GM19240 (cell line): ENCODE results near the gene APLNR.

ENCODE experiments used
- DNase-seq: peaks from one replicate; pipeline ENCODE4 v3.0.0; 2011; ENCODE audit warnings: low spot score; ENCODE audit not compliant: insufficient read length

The APLNR gene

DNA sequence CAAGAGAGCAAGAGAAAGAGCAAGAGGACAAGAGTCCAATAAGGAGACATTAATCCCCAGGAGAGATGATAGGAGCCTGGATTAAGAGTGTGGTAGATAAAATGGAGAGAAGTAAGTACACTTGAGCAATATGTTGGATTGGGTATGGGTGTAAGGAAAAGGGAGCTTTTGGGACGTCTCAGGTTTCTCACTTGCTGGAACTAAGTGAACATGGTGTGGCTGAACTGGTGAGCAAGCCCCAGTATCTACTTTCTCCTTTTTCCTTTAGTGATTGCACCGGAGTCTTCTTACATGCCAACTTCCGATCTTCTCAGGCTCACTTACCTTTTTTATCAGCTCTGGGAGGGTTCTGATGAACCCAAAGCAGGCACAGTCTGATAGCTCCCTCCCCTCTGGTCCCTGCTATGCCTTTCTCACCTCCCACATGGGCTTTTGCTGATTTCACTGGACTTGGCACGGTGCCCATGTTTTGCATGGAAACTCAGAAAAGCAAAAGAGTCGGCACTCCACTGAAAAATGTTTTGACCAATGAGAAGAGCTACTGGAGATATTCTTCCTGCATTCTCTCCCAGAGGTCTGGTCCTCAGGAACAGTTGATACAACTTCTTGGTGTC, 14.5 kb upstream of the APLNR start:
- DNase-seq: no peak

DNA sequence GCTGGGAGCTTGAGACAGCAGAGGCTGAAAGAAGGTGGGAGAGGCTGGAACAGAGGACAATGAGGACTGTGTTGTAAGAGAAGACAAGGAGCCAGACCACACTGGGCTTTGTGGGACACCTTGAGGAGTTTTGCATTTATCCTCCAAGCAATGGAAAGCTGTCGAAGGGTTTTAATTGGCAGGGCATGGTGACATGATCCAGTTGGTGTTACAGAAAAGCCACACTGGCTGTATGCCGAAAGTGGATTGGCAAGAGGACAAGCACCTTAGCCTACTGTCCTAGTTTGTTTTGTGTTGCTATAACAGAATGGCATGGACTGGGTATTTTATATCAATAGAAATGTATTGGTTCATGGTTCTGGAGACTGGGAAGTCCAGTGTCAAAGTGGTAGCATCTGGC, 14.0 kb upstream of the APLNR start:
- no peak for DNase-seq

DNA sequence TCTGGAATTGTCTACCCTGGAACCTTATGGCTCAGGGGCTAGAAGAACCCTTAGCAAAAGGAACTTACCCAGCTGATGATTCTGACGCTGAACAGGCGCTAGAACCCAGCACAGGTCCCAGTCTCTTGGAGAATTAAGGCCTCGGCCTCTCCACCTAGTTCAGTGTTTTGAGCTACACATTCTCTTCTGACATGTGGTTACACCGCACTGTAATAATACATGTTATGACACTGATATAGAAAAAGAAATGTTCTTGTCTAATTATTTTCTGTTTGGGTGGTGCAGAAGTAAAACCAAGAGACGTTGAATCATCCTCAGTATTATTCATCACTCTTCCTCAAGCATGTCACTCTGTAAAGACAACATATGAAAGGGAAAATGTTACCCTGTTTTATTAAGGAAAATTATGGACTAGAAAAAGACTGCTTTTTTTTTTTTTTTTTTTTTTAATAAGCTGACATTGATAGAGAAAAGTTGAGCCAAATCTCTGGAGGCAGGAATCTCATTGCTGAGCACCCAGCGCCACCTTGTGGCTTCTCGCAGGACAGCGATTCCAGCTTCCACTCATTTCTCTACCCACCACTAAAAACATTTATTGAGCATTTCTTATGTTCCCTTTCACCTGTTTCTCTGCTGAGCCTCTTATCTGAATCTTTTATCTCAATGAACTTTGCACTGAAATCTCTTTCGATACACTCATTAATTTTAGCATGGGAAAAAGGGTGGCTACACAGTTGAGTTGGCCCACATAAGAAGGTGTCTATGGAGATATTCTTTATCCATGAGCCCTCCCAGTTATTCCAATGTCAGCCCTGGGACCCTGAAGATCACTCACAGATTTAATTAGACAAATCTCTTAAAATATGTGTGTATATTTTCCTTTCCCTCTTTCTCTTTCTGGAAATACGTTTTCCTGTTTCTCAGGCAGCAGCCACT, 12.6 kb upstream of the APLNR start:
- DNase-seq: peak; percentile 40

GRCh38 chr11:57248780-57249383, 11.8 kb upstream of the APLNR start:
- DNase-seq: peak; percentile 16

- no peak for DNase-seq
These were observed 7.9 kb upstream of the APLNR start for GRCh38 chr11:57244911-57245310.

DNA sequence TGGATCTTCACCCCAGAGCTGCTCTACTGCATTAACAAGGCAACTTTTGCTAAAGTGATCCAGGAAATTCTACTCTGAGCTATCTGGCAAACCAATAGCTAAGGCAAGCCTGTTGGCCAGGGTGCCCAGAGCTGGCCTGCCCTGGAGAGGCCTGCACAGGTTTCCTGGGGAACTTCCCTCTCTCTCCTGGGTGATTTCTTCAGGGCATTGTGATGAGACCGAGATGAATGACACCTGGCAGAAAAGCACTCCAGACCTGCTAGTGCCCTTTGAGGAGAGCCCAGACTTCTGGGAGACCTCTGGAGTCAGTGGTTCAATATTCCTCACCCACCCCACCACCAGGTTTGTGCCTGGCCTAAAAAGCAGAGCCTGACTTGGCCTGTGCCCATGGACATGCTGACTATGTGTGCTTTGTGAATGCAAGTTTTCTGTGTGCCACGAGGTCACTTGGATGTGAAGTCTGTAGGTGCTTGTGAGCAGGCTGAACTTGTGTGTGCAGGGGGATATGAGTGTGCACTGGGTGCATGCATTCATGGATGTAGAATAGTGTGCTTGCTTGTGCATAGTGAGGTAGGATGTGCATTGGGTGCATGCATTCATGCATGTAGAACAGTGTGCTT, 4.4 kb upstream of the APLNR start:
- DNase-seq: no peak

- no peak for DNase-seq
These were observed 3.7 kb upstream of the APLNR start for GRCh38 chr11:57240757-57241156.

DNA sequence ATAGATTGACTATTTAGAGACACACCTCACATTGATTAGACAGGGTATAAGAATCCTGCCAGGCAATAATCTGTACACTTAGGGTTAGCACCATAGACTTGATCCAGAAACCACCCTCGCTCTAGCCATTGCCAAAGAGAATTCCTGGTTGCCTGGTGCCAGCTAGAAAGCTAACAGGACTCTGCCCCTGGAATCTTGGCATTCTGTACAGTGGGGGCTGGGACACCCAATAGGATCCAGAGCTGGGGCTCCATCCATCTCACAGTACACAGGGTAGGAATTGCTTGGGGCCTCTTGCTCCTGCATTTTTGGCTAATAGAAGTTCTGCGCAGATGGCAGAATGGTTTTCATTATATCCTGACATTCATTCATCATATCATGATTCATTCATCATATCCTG, 3.0 kb upstream of the APLNR start:
- no peak for DNase-seq

DNA sequence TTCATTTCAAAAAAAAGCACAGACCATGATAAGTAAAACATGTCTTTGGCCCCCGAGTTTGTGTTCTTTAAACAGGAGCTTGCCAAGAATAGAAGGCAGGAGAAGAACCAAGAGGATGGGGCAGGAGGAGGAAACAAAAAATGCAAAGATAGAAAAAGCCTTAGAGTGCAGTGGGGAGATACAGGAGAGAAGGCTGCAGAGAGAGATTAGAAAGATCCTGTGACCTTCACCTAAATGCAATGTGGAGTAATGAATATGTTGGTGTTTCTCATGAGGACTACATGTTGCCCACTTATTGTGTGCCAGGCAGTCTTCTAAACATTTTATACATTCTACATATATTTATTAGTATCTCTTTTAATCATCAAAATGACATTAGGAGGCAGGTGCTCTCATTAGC, 2.3 kb upstream of the APLNR start:
- DNase-seq: no peak

DNA sequence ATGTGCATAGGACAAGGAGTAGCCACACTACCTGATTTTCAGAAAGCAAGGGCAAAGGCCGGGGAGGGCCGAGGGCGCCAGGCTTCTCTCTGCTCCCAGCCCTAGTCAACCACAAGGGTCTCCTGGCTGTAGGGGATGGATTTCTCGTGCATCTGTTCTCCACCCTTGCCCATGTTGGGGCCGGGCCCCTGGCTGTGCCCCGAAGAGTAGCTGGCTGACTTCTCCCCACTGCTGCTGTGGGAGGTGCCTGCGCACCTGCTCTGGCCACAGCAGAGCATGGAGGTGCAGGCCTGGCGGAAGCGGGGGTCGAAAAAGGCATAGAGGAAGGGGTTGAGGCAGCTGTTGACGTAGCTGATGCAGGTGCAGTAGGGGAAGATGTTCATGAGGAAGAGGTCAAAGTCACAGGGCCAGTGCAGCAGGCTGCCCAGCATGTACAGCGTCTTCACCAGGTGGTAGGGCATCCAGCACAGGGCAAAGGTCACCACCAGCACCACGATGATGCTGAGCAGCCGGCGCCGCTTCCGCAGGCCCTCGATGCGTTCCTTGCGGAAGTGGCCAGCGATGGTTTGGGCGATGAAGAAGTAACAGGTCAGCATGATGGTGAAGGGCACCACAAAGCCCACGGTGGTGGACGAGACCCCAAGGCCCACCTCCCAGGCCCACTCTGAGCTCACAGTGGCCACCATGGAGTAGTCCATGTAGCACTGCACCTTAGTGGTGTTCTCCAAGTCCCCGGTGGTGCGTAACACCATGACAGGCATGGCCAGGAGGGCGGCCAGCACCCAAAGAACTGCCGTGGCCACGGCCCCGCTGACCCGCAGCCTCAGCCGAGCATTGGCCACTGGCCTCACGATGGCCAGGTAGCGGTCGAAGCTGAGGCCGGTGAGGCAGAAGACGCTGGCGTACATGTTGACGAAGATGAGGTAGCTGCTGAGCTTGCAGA, 1.0 kb downstream of the APLNR start:
- no peak for DNase-seq

GRCh38 chr11:57233702-57234101, 3.3 kb downstream of the APLNR start:
- no peak for DNase-seq

DNA sequence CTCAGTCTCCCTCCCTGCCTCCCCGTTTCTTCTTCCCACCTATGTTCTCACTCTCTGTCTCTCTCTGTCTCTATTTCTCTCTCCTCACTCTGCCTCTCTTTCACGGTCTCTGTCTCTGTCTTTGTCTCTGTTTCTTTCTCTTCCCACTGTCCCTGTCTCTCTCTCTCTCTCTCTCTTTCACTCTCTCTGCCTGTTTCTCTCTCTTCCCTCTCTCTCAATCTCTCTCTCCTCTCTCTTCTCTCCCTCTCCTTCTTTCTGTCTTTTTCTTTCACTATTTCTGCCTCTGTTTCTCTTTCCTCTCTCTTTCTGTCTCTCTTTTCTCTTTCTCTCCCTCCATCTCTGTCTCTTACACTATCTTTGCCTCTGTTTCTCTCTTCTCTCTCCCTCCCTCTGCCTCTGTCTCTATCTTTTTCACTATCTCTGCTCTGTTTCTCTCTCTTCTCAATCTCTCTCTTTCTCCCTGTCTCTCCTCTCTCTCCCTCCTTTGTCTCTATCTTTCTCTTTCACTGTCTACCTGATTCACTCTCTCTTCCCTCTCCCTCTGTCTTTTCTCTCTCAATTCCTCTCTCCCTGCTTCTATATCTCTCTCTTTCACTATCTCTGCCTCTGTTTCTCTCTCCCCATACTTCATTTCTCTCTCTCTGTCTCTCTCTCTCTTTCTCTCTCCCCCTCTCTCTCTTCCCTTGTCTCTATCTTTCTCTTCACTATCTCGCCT, 5.4 kb downstream of the APLNR start:
- DNase-seq: no peak

DNA sequence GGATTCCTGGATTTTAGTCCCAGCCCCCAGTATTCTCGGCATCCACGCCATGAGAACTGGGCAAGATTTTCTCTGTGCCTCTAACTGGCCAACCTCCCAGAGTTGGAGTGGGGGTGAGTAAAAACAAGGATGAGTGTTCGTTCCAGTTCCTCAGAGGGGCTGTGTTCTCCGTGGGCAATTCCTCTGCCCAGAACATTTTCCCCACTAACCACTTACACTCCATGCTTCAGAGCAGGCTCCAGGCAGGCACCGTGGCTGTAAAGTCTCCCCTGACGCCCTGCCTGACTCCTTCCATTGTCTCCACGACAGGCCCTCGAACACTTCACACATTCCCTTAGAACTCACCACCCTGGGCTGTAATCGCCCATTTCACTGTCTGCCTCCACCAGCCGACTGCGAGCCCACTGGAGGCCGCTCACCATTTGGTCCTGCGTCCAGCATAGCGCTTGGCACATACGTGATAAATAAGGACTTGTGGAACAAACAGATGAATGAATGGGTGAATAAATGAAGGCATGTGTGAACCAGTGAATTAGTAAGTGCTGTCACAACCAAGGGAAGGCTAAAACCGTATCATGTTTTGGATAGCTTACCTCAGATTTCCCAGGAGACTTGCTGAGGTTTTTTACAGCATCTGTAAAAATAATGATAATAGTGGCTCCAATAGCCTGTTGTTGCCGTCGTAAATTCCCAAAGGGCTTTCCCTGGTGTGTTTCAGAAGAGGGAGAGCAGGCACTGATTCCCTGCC, 6.1 kb downstream of the APLNR start:
- DNase-seq: no peak

- DNase-seq: no peak
These were observed 6.7 kb downstream of the APLNR start for GRCh38 chr11:57230316-57230715.

GRCh38 chr11:57228600-57228999, 8.4 kb downstream of the APLNR start:
- no peak for DNase-seq

- DNase-seq: no peak
These were observed 12.5 kb downstream of the APLNR start for GRCh38 chr11:57224537-57224936.

DNA sequence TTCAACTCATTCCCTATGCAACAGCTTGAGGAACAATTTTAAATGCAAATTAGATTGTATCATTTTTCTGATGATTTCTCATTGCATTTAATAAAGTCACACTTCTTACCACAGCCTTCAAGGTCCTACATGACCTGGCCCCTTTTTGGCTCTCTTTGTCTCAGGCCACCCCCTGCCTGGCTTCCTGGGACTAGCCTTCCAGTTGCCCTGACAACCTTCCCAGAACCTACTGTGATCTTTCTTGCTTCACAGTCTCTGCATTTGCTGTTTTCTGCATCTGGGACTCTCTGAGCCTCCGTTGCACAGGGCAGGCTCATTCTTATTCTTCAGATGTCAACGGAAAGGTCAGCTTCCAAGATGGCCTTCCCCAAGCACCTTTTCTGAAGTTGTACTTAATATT, 12.9 kb downstream of the APLNR start:
- no peak for DNase-seq

GRCh38 chr11:57223601-57224000, 13.4 kb downstream of the APLNR start:
- DNase-seq: no peak

GRCh38 chr11:57222239-57222638, 14.8 kb downstream of the APLNR start:
- DNase-seq: no peak
